Activated naive CD8-positive, alpha-beta T cell treated with anti-CD3 and anti-CD28 coated beads for 36 hours (primary cell): ENCODE measurements around the gene WASF2. TPM values are rescaled to one million over a fixed set of nuclear protein-coding genes. Genes with fewer than 3 reads are reported as not detected.
A peak's percentile ranks its signal among the peaks of the same experiment; 100 is the strongest.
"Not testable (repeated sequence)": the region's sequence is repeated elsewhere in the genome, so short reads cannot be mapped to it uniquely, and the experiment has no call there.

Experiments used
- DNase-seq: peaks from one replicate; pipeline ENCODE4 v3.0.0; 2021
- H3K27ac Mint-ChIP-seq: one replicate; pipeline ENCODE4 v1.8.0; 2022; ENCODE audit warnings: mild to moderate bottlenecking, moderate library complexity, mixed read lengths
- H3K27me3 Mint-ChIP-seq: one replicate; pipeline ENCODE4 v1.8.0; 2022; ENCODE audit warnings: mild to moderate bottlenecking, mixed read lengths
- H3K36me3 Mint-ChIP-seq: one replicate; pipeline ENCODE4 v1.8.0; 2021; ENCODE audit warnings: mild to moderate bottlenecking, mixed read lengths
- H3K4me1 Mint-ChIP-seq: one replicate; pipeline ENCODE4 v1.8.0; 2021; ENCODE audit warnings: mixed read lengths
- H3K4me3 Mint-ChIP-seq: one replicate; pipeline ENCODE4 v1.8.0; 2022; ENCODE audit warnings: mild to moderate bottlenecking, moderate library complexity, mixed read lengths
- H3K9me3 Mint-ChIP-seq: one replicate; pipeline ENCODE4 v1.8.0; 2022; ENCODE audit warnings: mixed read lengths
- total RNA-seq, 2 experiments: library from RNA; stranded (reverse); gene quantifications; one replicate each; pipeline ENCODE4 v1.2.3, GENCODE V29; 2021

Gene WASF2
- 100 to 1,000 TPM; 103 TPM for total RNA-seq

- DNase-seq, result peak; percentile 99
- peaks cover 31% of the 10 kb centered on the region for H3K4me1 Mint-ChIP-seq
- no peaks in the 10 kb centered on the region for H3K27me3 Mint-ChIP-seq
- peak within 1 kb of the TSS; percentile 95 for H3K4me3 Mint-ChIP-seq
- H3K36me3 Mint-ChIP-seq, result peaks cover 4% of the 10 kb centered on the region
- no peaks in the 10 kb centered on the region for H3K9me3 Mint-ChIP-seq
- peak within 1 kb of the TSS; percentile 100 for H3K27ac Mint-ChIP-seq
Observed at GRCh38 chr1:27489973-27490741, at the start of gene WASF2. Gene WASF2, minus strand, starts transcription at chr1:27490167. Its CDS starts 61,277 bp downstream, at chr1:27428890.

GRCh38 chr1:27538793-27539192, 48.8 kb upstream of the WASF2 start:
- H3K27ac Mint-ChIP-seq, result no peak overlapping the region
- H3K4me1 Mint-ChIP-seq, result peaks cover 4% of the 10 kb centered on the region
- no peaks in the 10 kb centered on the region for H3K36me3 Mint-ChIP-seq

GRCh38 chr1:27538305-27538676, 48.3 kb upstream of the WASF2 start:
- not testable (repeated sequence) for H3K9me3 Mint-ChIP-seq, H3K4me1 Mint-ChIP-seq, H3K27ac Mint-ChIP-seq

More at GRCh38 chr1:27538793-27539192, 48.8 kb upstream of the WASF2 start:
- Mint-ChIP-seq H3K9me3 (no peaks in the 10 kb centered on the region), H3K4me3 (no peak overlapping the region), H3K27me3 (no peaks in the 10 kb centered on the region)
- no peak for DNase-seq

GRCh38 chr1:27536767-27537166, 46.8 kb upstream of the WASF2 start:
- no peaks in the 10 kb centered on the region for H3K36me3 Mint-ChIP-seq
- no peak overlapping the region for H3K27ac Mint-ChIP-seq

More at GRCh38 chr1:27538305-27538676, 48.3 kb upstream of the WASF2 start:
- not testable (repeated sequence) for H3K4me3 Mint-ChIP-seq, H3K36me3 Mint-ChIP-seq, DNase-seq, H3K27me3 Mint-ChIP-seq

GRCh38 chr1:27536010-27536757, 46.2 kb upstream of the WASF2 start:
- no peaks in the 10 kb centered on the region for H3K9me3 Mint-ChIP-seq
- no peak overlapping the region for H3K4me3 Mint-ChIP-seq
- H3K36me3 Mint-ChIP-seq, result no peaks in the 10 kb centered on the region
- peaks cover 10% of the 10 kb centered on the region for H3K4me1 Mint-ChIP-seq
- H3K27ac Mint-ChIP-seq, result no peak overlapping the region
- no peaks in the 10 kb centered on the region for H3K27me3 Mint-ChIP-seq
- DNase-seq, result no peak

More at GRCh38 chr1:27536767-27537166, 46.8 kb upstream of the WASF2 start:
- H3K4me1 Mint-ChIP-seq, result peaks cover 10% of the 10 kb centered on the region
- no peaks in the 10 kb centered on the region for H3K27me3 Mint-ChIP-seq
- no peak overlapping the region for H3K4me3 Mint-ChIP-seq
- H3K9me3 Mint-ChIP-seq, result no peaks in the 10 kb centered on the region
- DNase-seq, result no peak

GRCh38 chr1:27535386-27535785, 45.4 kb upstream of the WASF2 start:
- H3K36me3 Mint-ChIP-seq, result no peaks in the 10 kb centered on the region
- no peak for DNase-seq
- no peak overlapping the region for H3K27ac Mint-ChIP-seq
- H3K9me3 Mint-ChIP-seq, result no peaks in the 10 kb centered on the region
- H3K27me3 Mint-ChIP-seq, result no peaks in the 10 kb centered on the region
- H3K4me3 Mint-ChIP-seq, result no peak overlapping the region
- H3K4me1 Mint-ChIP-seq, result peaks cover 10% of the 10 kb centered on the region

GRCh38 chr1:27531959-27532685, 42.2 kb upstream of the WASF2 start:
- H3K4me3 Mint-ChIP-seq, result no peak overlapping the region
- H3K36me3 Mint-ChIP-seq, result no peaks in the 10 kb centered on the region
- peaks cover 18% of the 10 kb centered on the region for H3K4me1 Mint-ChIP-seq
- H3K27ac Mint-ChIP-seq, result peak overlapping the region; percentile 39
- H3K9me3 Mint-ChIP-seq, result no peaks in the 10 kb centered on the region
- DNase-seq, result no peak
- H3K27me3 Mint-ChIP-seq, result no peaks in the 10 kb centered on the region

GRCh38 chr1:27530192-27530591, 40.2 kb upstream of the WASF2 start:
- peaks cover 33% of the 10 kb centered on the region for H3K4me1 Mint-ChIP-seq
- H3K36me3 Mint-ChIP-seq, result peaks cover 10% of the 10 kb centered on the region
- no peaks in the 10 kb centered on the region for H3K27me3 Mint-ChIP-seq
- H3K4me3 Mint-ChIP-seq, result no peak overlapping the region
- no peaks in the 10 kb centered on the region for H3K9me3 Mint-ChIP-seq
- DNase-seq, result no peak
- H3K27ac Mint-ChIP-seq, result no peak overlapping the region

GRCh38 chr1:27529704-27530018, 39.7 kb upstream of the WASF2 start:
- Mint-ChIP-seq H3K4me3 (no peak overlapping the region), H3K4me1 (peaks cover 36% of the 10 kb centered on the region), H3K9me3 (no peaks in the 10 kb centered on the region), H3K27ac (no peak overlapping the region), H3K27me3 (no peaks in the 10 kb centered on the region), H3K36me3 (peaks cover 12% of the 10 kb centered on the region)
- no peak for DNase-seq

GRCh38 chr1:27528818-27529703, 39.1 kb upstream of the WASF2 start:
- Mint-ChIP-seq H3K9me3 (no peaks in the 10 kb centered on the region), H3K4me1 (peaks cover 41% of the 10 kb centered on the region), H3K27ac (no peak overlapping the region), H3K36me3 (peaks cover 12% of the 10 kb centered on the region), H3K27me3 (no peaks in the 10 kb centered on the region), H3K4me3 (no peak overlapping the region)
- no peak for DNase-seq

GRCh38 chr1:27527890-27528817, 38.2 kb upstream of the WASF2 start:
- Mint-ChIP-seq H3K27ac (no peak overlapping the region), H3K36me3 (peaks cover 12% of the 10 kb centered on the region), H3K4me3 (peak overlapping the region; percentile 73), H3K9me3 (no peaks in the 10 kb centered on the region), H3K27me3 (no peaks in the 10 kb centered on the region), H3K4me1 (peaks cover 48% of the 10 kb centered on the region)
- peak; percentile 74 for DNase-seq

- peak; percentile 49 for DNase-seq
- peaks cover 45% of the 10 kb centered on the region for H3K4me1 Mint-ChIP-seq
Observed at GRCh38 chr1:27527223-27527889, 37.4 kb upstream of the WASF2 start.

GRCh38 chr1:27526569-27527222, 36.7 kb upstream of the WASF2 start:
- Mint-ChIP-seq H3K27ac (peak overlapping the region; percentile 79), H3K9me3 (no peaks in the 10 kb centered on the region), H3K36me3 (peaks cover 12% of the 10 kb centered on the region), H3K4me3 (peak overlapping the region; percentile 75), H3K27me3 (no peaks in the 10 kb centered on the region), H3K4me1 (peaks cover 46% of the 10 kb centered on the region)
- DNase-seq, result peak; percentile 50

More at GRCh38 chr1:27527223-27527889, 37.4 kb upstream of the WASF2 start:
- Mint-ChIP-seq H3K36me3 (peaks cover 12% of the 10 kb centered on the region), H3K4me3 (peak overlapping the region; percentile 75), H3K27ac (peak overlapping the region; percentile 79), H3K9me3 (no peaks in the 10 kb centered on the region), H3K27me3 (no peaks in the 10 kb centered on the region)
